ENCODE data around the gene OR13C5.
"Not testable (repeated sequence)": the region's sequence is repeated elsewhere in the genome, so short reads cannot be mapped to it uniquely, and the experiment has no call there.

OR13C5 gene

GRCh38 chr9:104599313-104599712 is at the start of gene OR13C5:
Gene OR13C5 (minus strand): TSS chr9:104599413. CDS start chr9:104599413, 0 bp downstream.
- POLR2A ChIA-PET; DNase-seq (ENCODE audit: extremely low spot score); CTCF ChIA-PET: not testable (repeated sequence)

GRCh38 chr9:104635456-104635855 is 36.2 kb upstream of the OR13C5 start:
- ChIA-PET POLR2A (no interaction called here), CTCF (no interaction called here)
- TF ChIP-seq CTCF (IDR thresholded peaks at IDR 0.05; ENCODE audit: control extremely low read depth, extremely low read depth, low read depth, missing control alignments) = no peak

GRCh38 chr9:104633976-104634520 is 34.8 kb upstream of the OR13C5 start:
- ChIA-PET CTCF (no interaction called here), POLR2A (no interaction called here)
- no peak for DNase-seq (ENCODE audit: extremely low spot score)
- TF ChIP-seq CTCF (IDR thresholded peaks at IDR 0.05; ENCODE audit: control extremely low read depth, extremely low read depth, low read depth, missing control alignments) = no peak

More at GRCh38 chr9:104635456-104635855, 36.2 kb upstream of the OR13C5 start:
- no peak for DNase-seq (ENCODE audit: extremely low spot score)

GRCh38 chr9:104625964-104626363 is 26.8 kb upstream of the OR13C5 start:
- CTCF ChIA-PET = interaction anchor here (1.1 kb wide), 1 partner anchor 15 kb away, joined by 3 read pairs; no protein-coding TSS in a partner anchor
- POLR2A ChIA-PET; DNase-seq (ENCODE audit: extremely low spot score): not testable (repeated sequence)

- DNase-seq (ENCODE audit: extremely low spot score) = no peak
- TF ChIP-seq CTCF (IDR thresholded peaks at IDR 0.05; ENCODE audit: control extremely low read depth, extremely low read depth, low read depth, missing control alignments) = no peak
- ChIA-PET CTCF (no interaction called here), POLR2A (no interaction called here)
Observed at GRCh38 chr9:104618104-104618503, 18.9 kb upstream of the OR13C5 start, which contains the start of gene OR13C9. Gene OR13C9 (minus strand): TSS chr9:104618204. CDS start chr9:104618204, 0 bp downstream.

- POLR2A ChIA-PET = no interaction called here
- no peak for TF ChIP-seq CTCF (IDR thresholded peaks at IDR 0.05; ENCODE audit: control extremely low read depth, extremely low read depth, low read depth, missing control alignments)
- DNase-seq (ENCODE audit: extremely low spot score) = no peak
- CTCF ChIA-PET = no interaction called here
Observed at GRCh38 chr9:104617418-104617817, 18.2 kb upstream of the OR13C5 start.

GRCh38 chr9:104611213-104611612 is 12.0 kb upstream of the OR13C5 start:
- ChIA-PET POLR2A (no interaction called here), CTCF (no interaction called here)
- no peak for DNase-seq (ENCODE audit: extremely low spot score)
- TF ChIP-seq CTCF (IDR thresholded peaks at IDR 0.05; ENCODE audit: control extremely low read depth, extremely low read depth, low read depth, missing control alignments) = no peak

GRCh38 chr9:104608336-104608735 is 9.1 kb upstream of the OR13C5 start:
- ChIA-PET POLR2A (no interaction called here), CTCF (no interaction called here)
- TF ChIP-seq CTCF (IDR thresholded peaks at IDR 0.05; ENCODE audit: control extremely low read depth, extremely low read depth, low read depth, missing control alignments) = no peak
- DNase-seq (ENCODE audit: extremely low spot score) = no peak

Measured in GM10248 (cell line).